ENCODE measurements around the gene FNIP1. TPM values are rescaled to one million over a fixed set of nuclear protein-coding genes. Genes with fewer than 3 reads are reported as not detected.

FNIP1 gene
- polyA plus RNA-seq, 1 experiment: 15.8 TPM

DNA sequence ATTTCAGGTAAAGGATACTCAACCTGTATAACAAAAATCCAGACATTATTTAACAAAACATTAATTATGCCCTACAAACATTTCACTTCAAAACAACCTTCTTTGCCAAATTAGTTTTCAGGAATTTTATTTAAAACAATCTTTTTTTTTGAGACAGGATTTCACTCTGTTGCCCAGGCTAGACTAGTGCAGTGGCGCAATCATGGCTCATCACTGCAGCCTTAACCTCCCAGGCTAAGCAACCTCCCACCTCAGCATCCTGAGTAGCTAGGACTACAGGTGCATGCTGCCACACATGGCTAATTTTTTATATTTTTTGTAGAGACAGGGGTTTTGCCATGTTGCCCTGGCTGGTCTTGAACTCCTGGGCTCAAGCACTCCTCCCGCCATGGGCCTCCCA, 3.9 kb downstream of the FNIP1 start:
- Histone ChIP-seq H3K4me3 (ENCODE audit: low read depth, low read length) (no peak overlapping the region), H3K27me3 (ENCODE audit: control insufficient read depth, insufficient read depth, low read length) (no peaks in the 10 kb centered on the region), H3K9me3 (ENCODE audit: control insufficient read depth, insufficient read depth, low read length) (peaks cover 4% of the 10 kb centered on the region; the same call in 1 of the 2 replicates), H3K27ac (ENCODE audit: low read depth, low read length) (no peak overlapping the region)
- TF ChIP-seq, protein P1, sequence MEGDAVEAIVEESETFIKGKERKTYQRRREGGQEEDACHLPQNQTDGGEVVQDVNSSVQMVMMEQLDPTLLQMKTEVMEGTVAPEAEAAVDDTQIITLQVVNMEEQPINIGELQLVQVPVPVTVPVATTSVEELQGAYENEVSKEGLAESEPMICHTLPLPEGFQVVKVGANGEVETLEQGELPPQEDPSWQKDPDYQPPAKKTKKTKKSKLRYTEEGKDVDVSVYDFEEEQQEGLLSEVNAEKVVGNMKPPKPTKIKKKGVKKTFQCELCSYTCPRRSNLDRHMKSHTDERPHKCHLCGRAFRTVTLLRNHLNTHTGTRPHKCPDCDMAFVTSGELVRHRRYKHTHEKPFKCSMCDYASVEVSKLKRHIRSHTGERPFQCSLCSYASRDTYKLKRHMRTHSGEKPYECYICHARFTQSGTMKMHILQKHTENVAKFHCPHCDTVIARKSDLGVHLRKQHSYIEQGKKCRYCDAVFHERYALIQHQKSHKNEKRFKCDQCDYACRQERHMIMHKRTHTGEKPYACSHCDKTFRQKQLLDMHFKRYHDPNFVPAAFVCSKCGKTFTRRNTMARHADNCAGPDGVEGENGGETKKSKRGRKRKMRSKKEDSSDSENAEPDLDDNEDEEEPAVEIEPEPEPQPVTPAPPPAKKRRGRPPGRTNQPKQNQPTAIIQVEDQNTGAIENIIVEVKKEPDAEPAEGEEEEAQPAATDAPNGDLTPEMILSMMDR (IDR thresholded peaks at IDR 0.05; ENCODE audit: low read depth, low read length): no peak
- DNase-seq (ENCODE audit: low read depth, low spot score): no peak
- ChIA-PET CTCF (no interaction called here), POLR2A (no interaction called here)

DNA sequence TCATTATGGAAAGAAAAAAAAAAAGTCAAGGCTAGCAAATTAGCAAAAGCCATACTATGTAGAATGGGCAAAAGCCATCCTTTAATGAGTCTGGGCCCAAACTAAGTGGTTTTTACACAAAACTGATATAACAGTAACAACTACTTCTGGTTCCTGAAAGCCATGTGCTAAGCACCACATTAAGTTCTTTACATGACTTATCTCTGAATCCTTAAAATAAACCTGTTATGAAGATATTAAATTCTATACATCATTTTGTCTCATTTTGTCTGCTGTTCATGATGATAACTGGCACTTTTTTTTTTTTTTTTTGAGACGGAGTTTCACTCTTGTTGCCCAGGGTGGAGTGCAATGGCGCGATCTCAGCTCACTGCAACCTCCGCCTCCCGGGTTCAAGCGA, 5.0 kb downstream of the FNIP1 start:
- H3K4me3 ChIP-seq (ENCODE audit: low read depth, low read length): no peak overlapping the region
- DNase-seq (ENCODE audit: low read depth, low spot score): no peak
- TF ChIP-seq, protein P1 (IDR thresholded peaks at IDR 0.05; ENCODE audit: low read depth, low read length): no peak
- H3K27me3 ChIP-seq (ENCODE audit: control insufficient read depth, insufficient read depth, low read length): no peaks in the 10 kb centered on the region
- POLR2A ChIA-PET: interaction anchor here (0.6 kb wide), 2 partner anchors 130 to 165 kb away, joined by 3 read pairs; no protein-coding TSS in a partner anchor
- peaks cover 4% of the 10 kb centered on the region; the same call in 1 of the 2 replicates for H3K9me3 ChIP-seq (ENCODE audit: control insufficient read depth, insufficient read depth, low read length)
- no peak overlapping the region for H3K27ac ChIP-seq (ENCODE audit: low read depth, low read length)
- CTCF ChIA-PET: no interaction called here

DNA sequence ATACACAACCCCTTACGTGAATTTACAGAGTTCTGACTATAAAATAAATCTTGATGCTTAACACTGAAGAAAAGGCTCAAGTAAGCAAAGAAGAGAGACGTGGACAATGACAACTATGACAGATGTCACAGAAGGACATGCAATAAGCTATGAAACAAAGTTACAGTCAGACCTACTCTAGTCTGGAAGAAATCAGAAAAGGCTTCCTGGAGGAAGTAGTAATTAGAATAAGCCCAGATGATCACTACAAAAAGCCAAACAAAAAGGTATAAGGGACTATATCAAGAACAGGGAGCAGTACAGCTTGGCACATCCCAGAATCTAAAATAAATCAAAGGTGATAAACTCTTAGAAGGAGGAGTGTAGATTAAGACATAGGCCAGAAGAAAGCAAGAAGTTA, 6.3 kb downstream of the FNIP1 start:
- no peaks in the 10 kb centered on the region for H3K9me3 ChIP-seq (ENCODE audit: control insufficient read depth, insufficient read depth, low read length)
- H3K27ac ChIP-seq (ENCODE audit: low read depth, low read length): no peak overlapping the region
- CTCF ChIA-PET: interaction anchor here (1.2 kb wide), 1 partner anchor 11 kb away, joined by 3 read pairs; no protein-coding TSS in a partner anchor
- no peak for DNase-seq (ENCODE audit: low read depth, low spot score)
- H3K27me3 ChIP-seq (ENCODE audit: control insufficient read depth, insufficient read depth, low read length): no peaks in the 10 kb centered on the region
- TF ChIP-seq, protein P1 (IDR thresholded peaks at IDR 0.05; ENCODE audit: low read depth, low read length): no peak
- no peak overlapping the region for H3K4me3 ChIP-seq (ENCODE audit: low read depth, low read length)
- POLR2A ChIA-PET: interaction anchor here (1.0 kb wide), 1 partner anchor 201 kb away, joined by 3 read pairs; no protein-coding TSS in a partner anchor

DNA sequence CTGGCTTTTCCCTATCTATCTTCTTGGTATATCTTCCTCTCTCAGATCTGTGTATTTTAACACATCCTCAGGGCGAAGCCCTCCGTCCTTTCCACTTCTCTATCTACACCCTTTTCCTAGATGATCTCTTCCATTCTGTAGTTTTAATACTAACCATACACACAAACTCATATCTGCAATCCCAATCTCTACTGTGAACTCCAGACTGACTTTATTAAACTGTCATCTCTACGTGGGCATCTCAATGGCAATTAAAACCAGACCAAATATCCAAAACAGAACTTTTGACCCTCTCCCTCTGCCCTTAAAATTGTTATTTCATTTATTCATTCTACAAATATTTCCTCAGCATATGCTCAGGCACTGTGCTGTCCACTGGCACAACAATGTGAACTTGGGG, 7.1 kb downstream of the FNIP1 start:
- H3K27me3 ChIP-seq (ENCODE audit: control insufficient read depth, insufficient read depth, low read length): no peaks in the 10 kb centered on the region
- CTCF ChIA-PET: no interaction called here
- no peak overlapping the region for H3K27ac ChIP-seq (ENCODE audit: low read depth, low read length)
- no peaks in the 10 kb centered on the region for H3K9me3 ChIP-seq (ENCODE audit: control insufficient read depth, insufficient read depth, low read length)
- TF ChIP-seq, protein P1 (IDR thresholded peaks at IDR 0.05; ENCODE audit: low read depth, low read length): no peak
- POLR2A ChIA-PET: no interaction called here
- H3K4me3 ChIP-seq (ENCODE audit: low read depth, low read length): no peak overlapping the region
- DNase-seq (ENCODE audit: low read depth, low spot score): no peak

DNA sequence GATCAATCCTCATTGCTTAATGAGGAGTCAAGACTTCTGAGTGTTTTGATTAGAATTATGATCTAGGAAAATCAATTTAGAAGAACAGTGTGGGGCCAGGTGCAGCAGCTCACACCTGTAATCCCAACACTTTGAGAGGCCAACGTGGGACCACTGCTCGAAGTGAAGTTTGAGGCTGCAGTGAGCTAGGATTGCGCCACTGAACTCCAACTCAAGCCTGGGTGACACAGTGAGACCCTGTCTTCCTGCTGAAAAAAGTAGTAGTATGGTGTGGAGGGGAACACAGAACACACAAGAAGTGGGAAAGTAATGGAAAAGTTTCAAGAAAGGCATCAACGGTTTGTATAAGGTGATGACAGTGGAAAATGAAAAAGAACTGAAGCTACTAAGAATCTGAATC, 9.1 kb downstream of the FNIP1 start:
- no peak for DNase-seq (ENCODE audit: low read depth, low spot score)
- H3K9me3 ChIP-seq (ENCODE audit: control insufficient read depth, insufficient read depth, low read length): peaks cover 1% of the 10 kb centered on the region; the same call in 1 of the 2 replicates
- H3K27ac ChIP-seq (ENCODE audit: low read depth, low read length): no peak overlapping the region
- no peak overlapping the region for H3K4me3 ChIP-seq (ENCODE audit: low read depth, low read length)
- CTCF ChIA-PET: no interaction called here
- TF ChIP-seq, protein P1 (IDR thresholded peaks at IDR 0.05; ENCODE audit: low read depth, low read length): no peak
- POLR2A ChIA-PET: interaction anchor here (2.0 kb wide), 1 partner anchor 9 kb away, joined by 6 read pairs; the partner anchor contains the start of gene FNIP1
- H3K27me3 ChIP-seq (ENCODE audit: control insufficient read depth, insufficient read depth, low read length): no peaks in the 10 kb centered on the region

Data from AG04450 (cell line).